HG02678 (cell line): ENCODE results near the gene CLTA.
"Not testable (repeated sequence)": the region's sequence is repeated elsewhere in the genome, so short reads cannot be mapped to it uniquely, and the experiment has no call there.

Source experiments
- ATAC-seq: cut with Tn5 transposase; IDR thresholded peaks from one replicate; pipeline ENCODE4 v1.9.1; 2021; ENCODE audit warnings: mild to moderate bottlenecking, moderate library complexity; ENCODE audit not compliant: unreplicated experiment

CLTA gene

GRCh38 chr9:36222449-36222848 is 31.7 kb downstream of the CLTA start:
- no peak for ATAC-seq

GRCh38 chr9:36237230-36237629 is 46.5 kb downstream of the CLTA start:
- no peak for ATAC-seq

- not testable (repeated sequence) for ATAC-seq
These were observed 48.5 kb downstream of the CLTA start for GRCh38 chr9:36239205-36239604.

GRCh38 chr9:36239675-36240074 is 49.0 kb downstream of the CLTA start:
- not testable (repeated sequence) for ATAC-seq

GRCh38 chr9:36245906-36246305 is 55.2 kb downstream of the CLTA start:
- no peak for ATAC-seq

- no peak for ATAC-seq
These were observed 56.6 kb downstream of the CLTA start for GRCh38 chr9:36247356-36247755.

- ATAC-seq = not testable (repeated sequence)
These were observed 57.3 kb downstream of the CLTA start for GRCh38 chr9:36248061-36248460.

- ATAC-seq = no peak
These were observed 58.5 kb downstream of the CLTA start for GRCh38 chr9:36249189-36249588.

- ATAC-seq = no peak
These were observed 59.4 kb downstream of the CLTA start for GRCh38 chr9:36250079-36250478.

GRCh38 chr9:36251428-36251827 is 60.7 kb downstream of the CLTA start:
- no peak for ATAC-seq

GRCh38 chr9:36258208-36258995 is 67.7 kb downstream of the CLTA start, which contains the start of gene GNE:
GNE (minus strand) TSS chr9:36258448; CDS start chr9:36249355, 9,093 bp downstream.
- ATAC-seq = peak; percentile 90

GRCh38 chr9:36258996-36259533 is 68.3 kb downstream of the CLTA start:
- no peak for ATAC-seq
